ENCODE data around the gene AP2A2.

Gene AP2A2

DNA sequence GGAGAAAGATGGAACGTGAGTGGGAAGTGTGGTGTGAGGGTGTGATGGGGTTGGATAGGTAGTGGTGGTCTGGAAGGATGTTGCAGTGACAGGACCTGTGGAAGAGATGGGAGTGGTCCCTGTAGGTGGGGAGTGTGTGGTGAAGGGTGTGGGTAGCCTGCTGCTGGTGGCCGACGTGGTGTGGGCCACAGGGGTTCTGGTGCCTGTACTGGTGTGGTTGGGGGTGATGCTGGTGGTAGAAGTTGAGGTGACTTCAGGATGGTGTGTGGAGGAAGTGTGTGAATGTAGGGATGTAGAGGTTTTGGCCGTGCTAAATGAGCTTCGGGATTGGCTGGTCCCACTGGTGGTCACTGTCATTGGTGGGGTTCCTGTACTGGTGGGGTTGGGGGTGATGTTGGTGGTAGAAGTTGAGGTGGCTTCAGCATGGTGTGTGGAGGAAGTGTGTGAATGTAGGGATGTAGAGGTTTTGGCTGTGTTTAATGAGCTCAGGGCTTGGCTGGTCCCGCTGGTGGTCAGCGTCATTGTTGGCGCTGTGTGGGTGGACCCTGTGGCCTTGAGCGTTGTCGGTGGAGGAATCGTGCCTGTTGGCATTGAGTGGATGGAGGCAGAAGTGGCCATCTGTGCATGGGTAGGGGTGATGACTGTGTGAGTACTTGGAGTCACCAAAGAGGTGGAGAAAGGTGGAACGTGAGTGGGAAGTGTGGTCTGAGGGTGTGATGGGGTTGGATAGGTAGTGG is 91.8 kb downstream of the AP2A2 start:
- DNase-seq, result no peak

DNA sequence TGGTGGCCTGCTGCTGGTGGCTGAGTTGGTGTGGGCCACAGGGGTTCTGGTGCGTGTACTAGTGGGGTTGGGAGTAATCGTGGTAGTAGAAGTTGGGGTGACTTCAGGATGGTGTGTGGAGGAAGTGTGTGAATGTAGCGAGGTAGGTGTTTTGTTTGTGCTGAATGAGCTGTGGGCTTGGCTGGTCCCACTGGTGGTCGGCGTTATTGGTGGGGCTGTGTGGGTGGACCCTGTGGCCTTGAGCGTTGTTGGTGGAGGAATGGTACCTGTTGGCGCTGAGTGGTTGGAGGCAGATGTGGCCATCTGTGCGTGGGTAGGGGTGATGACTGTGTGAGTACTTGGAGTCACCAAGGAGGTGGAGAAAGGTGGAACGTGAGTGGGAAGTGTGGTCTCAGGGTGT is 92.4 kb downstream of the AP2A2 start:
- DNase-seq, result no peak

DNA sequence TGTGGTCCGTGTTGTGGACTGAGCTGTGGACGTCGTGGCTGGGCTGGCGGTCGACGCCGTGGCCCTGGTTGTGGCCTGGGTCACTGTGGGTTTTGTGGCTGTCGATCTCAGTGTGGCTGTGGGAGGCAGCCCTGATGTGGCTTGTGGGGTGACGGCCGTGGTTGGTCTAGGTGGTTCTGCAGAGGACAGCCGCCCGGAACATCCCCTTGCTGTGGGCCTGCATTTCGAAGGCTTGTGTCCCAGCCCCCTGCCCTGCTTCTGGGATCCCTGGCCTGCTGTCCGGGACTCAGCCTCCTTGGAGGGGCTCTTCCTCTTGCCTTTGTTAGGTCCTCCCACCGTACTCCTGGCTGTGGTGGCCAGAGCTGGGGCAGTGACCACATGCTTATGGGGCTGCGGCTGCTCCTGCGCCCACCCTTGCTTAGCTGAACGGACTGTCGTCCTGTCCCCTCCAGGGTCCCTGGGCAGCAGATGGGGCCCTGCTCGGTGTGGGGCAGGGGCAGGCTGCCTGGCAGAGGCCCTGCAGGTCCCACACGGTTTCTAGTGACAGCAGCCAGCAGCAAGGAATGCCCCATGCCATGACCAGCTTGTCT is 93.7 kb downstream of the AP2A2 start:
- DNase-seq, result no peak

DNA sequence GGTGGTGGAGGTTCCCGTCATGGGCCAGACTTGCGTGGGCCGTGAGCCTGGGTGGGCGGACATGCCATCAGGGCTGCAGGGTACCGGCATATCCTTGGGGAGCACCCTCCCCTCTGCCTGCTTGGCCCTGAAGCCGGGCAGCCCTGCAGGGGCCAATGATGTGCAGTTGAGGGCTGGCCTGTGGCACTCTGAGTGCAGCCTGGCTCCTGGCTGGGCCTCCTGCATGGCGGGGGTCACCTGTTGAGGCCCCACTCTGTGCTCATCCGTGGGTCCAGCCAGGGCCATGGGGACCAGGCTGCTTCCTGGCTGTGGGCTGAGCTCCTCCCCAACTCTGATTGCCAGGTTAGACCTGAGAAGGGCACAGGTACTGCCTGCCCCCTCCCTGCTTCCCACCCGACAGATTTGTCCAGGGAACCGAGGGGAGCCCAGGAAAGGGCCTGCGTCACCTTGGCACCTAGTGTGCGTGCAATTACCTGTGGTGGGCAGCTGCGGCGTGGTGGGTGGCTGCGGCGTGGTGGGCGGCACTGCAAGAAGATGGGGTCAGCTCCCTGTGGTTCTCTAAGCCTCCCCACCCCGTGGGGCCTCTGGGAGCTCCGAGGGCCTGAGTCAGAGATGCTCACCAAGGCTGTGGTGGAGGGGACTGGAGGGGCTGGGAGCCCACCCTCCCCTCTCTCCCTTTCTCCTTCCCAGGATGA is 94.7 kb downstream of the AP2A2 start:
- DNase-seq, result no peak

DNA sequence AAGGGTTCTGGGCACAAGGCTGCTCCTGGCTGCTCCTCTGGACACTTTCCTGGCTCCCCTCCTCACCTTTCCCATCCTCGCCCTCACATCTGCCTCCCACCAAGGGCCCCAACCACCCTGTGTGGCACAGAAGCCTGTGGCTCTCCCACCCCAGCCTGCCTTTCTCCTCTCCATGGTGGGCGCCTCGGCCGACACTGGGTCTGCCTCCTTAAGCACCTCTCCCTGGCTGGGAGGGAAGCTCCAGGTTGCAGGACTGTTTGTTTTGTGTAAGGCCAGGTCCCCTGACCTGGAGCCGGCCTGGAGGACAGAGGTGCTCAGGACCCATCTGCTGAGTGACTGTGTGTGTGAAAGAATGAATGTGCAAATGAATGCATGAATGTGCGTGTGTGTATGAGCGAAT is 96.7 kb downstream of the AP2A2 start:
- no peak for DNase-seq

DNA sequence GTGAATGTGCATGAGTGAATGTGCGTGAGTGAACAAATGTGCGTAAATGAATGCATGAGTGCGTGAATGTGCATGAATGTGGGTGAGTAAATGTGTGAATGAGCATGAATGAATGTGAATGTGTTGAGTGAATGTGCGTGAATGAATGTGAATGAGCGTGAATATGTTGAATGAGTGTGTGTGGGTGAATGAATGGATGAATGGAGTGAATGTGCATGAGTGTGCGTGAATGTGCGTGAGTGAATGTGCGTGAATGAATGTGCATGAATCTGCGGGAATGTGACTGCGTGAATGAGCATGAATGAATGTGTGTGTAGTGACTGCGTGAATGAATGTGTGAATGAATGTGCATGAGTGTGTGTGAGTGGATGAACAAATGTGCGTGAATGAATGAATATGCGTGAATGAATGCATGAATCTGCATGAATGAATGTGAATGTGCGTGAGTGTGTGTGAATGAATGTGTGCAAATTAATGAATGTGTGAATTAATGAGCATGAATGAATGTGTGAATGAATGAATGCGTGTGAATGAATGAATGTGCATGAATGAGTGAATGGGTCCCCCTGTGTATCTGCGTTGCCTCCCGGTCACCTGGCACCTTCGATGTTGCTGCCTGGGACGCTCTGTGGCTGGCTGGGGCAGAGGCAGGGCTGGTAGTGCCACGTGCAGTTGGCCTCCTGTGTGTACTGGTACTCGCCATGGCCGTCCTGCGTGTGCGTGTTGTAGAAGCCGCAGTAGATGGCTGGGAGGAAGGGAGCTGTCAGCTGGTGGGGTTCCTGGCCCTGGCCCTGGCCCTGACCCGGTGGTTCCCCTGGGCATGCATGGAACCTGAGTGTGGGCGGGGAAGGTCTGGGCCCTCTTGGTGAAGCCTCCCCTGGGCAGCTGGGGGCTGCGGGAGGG is 97.5 kb downstream of the AP2A2 start:
- DNase-seq, result no peak

DNA sequence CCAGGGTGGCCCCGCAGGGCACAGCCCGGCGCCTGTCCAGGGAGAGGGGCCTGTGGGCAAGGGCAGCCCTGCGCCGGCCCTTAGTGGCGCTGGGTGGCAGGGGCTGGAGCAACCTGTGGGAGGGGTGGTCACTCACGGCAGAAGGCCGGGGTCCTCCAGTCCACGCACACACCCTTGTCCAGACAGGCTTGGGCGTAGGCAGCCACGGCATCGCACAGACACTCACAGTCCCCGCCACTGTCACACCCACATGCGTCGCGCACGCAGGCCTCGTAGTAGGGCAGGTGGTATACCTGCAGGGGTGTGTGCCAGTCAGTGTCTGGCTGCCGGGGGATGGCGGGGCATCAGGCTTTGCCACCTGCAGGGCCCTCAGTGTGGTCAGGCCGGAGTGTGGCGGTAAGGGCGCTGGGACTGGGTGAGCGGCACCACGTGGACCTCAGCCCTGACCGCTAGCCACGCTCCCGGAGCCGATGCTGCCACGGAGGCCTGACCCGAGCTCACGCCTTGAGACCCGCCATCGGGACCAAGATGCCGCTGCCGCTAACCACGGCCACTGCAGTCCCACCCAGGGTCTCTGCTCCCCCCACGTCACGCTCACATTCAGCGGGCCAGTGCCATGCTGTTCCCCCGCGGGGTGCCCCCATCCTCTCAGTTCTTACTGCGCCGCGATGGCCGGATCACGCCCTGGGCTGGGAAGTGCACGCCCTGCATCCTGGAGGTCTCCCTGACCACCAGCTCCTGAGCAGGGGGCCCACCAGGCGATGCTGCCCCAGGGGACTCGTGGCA is 98.3 kb downstream of the AP2A2 start:
- no peak for DNase-seq

DNA sequence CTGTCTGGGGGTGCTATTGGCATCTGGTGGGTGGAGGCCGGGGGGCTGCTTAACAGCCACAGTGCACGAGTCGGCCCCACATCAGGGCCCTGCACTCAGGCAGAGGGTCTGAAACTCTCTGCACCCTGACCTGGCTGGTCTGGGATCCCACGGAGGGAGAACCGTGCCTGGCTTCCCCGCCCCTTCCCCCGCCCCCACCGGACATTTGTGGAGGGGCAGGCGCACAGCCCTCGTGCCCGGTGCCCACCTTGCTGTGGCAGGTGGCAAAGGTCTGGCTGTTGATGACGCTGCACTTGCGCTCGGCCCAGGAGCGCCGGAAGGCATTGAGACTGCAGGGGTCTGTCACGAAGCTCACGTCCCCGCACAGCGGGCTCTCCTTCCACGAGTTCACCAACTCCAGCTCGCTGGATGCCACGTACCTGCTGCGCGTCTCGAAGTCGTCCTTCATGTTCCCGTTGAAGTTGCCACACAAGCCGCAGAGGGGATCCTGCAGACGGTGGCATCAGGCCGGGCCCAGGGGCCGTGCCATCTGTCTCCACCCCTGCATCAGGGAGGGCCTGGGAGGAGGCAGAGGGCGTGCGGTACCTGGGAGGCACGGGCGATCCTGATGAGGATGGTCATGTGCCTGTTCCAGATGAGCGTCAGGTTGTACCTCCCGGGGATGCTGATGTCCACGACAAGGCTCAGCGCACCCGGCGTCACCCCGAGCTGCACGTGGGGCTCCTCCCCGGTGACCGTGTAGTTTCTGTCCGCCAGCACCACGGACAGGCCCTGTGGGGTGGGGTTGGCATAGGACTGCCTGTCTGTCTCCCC is 99.1 kb downstream of the AP2A2 start:
- no peak for DNase-seq

DNA sequence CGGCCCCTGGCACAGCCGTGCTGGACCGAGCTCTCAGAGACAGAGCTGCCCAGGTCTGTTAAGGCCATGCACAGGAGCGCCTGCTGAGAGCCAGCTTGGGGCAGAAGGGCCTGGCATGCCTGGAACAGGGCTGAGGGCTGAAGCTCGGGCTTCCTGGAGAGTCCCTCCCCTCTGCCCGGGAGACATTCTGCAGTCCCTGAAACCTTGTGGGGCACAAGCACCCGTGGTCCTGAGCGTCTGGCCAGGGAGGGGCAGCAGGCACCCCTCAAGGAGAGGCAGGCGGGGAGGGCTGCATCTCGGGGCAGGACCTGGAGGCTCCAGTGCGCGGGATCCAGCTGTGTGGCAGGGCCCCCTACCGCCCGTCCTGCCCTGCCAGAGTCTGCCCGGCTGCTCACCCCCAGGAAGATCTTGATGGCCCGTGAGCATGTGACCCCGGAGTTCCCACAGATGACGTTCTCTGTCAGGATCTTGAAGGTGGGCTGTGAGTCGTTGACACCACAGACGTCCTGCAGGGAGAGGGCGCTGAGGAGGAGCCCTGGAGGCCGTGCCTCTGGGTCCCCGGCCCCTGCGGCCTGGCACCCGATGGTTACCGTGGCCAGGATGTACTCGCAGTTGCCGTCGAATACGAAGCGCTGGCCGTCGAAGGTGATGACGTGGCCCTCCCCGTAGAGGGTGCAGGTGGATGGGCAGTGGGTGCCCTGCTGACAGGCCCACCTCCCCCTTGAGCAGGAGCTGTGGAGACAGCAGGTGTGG is 99.9 kb downstream of the AP2A2 start:
- no peak for DNase-seq

DNA sequence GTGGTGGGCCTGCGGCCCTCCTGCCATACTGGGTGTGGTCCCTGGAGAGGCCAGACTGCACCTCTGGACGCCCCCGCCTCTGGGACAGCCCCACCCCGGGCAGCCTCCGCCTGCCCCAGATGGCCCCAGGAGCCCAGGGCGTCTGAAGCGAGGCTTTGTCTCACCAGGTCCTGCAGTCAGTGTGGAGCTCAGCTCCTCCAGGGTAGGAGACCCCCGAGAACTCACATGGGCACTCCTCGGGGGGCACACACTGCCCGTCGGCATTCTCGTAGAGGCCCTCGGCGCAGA is 100.4 kb downstream of the AP2A2 start:
- no peak for DNase-seq

DNA sequence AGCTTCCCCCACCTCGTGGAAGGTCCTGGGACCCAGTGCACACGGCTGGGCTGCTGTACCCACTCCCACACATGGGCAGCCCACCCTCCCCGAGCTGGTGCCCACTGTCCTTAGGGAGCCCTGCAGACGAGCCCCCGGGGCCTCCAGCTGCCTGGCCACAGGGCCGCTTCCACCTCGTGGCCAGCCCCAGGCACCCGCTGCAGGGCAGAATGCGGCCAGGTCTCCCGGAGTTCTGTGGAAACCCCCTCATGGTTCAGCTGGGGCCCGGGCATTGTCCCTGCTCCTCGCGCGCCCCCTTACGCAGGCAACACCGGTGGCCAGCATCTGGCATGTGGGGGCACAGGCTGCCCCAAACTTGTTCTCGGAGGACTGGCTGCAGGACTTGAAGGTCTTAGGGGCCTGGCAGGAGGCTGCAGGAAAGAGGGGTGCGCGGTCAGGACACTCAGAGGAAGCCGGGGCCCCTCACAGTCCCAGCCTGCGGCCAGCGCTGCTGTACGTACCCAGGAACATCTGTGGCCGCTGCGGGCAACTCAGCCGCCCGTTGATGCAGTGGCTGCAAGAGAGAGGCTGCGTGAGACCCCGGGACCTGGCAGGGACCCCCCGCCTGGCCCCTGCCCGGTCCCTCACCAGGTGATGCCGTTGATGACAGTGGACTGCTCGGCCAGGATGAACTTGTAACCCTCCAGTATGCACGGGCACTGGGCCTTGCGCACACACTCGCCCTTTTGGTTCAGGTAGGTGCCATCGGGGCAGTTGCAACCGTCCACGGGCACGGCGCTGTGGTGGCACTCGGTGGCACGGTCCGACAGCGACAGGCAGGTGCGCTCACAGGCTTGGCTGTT is 101.2 kb downstream of the AP2A2 start:
- no peak for DNase-seq

DNA sequence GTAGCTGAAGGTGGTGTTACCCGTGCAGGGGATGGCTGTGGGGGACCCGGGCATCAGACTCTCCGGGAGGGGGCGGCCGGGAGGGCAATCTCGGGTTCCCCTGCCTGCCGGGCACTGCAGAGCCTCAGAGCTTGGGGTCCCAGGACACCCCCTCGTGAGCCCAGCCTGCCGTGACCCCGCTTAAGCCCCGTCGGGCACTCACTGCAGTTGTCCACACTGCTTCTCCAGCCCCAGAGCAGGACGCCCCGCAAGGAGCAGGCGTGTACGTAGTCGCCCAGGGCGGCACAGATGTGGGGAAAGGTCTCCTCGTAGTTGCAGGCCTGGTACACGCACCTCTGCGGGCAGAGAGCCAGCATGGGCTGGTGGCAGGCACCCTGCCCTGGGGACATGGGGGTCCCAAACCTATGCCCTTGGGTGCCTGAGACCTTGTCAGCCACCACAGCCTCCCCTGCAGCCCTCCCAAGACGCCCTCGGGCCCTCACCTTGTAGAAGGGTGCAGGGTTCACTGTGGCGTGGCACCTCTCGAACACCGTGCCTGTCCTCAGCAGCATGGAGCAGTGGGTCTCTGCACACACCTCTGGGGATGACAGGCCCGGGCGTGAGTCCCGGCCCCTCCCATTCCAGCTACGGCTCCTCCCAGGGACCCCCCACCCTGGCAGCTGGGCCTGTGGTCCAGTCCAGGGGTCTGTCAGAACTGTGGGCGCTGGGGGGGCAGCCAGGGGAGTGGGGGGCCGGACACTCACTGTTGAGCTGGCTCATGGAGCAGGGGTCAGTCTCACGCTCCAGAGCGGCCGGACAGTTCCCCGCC is 102.0 kb downstream of the AP2A2 start:
- no peak for DNase-seq

DNA sequence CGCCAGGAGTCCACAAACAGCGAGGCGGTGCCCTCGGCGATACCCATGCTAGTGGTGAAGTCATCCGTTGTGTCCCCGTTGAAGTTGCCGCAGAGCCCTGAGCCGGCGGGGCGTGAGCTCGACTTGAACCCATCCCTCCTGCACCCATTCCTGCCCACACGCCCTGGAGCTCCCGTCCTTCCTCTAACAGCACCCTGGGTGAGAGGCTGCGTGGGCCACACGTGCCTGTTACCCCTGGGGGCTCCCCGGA is 102.5 kb downstream of the AP2A2 start:
- DNase-seq, result no peak

DNA sequence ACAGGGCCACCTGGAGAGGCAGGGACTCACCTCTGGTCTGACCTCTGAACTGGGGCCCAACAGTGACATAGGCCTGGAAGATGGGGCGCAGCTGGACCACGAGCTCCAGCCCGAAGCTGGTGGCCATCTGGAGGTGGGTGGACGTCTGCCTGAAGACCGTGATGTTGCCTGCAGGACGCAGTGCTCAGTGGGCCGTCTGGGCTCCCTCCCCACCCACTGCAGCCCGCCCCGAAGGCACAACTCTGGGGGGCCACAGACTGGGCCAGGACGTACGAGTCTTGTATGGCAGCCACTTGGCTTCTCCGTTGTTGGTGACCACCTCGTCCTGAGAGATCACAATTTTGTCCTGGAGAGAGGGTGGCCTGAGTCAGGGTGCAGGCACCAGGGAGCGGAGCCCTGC is 102.9 kb downstream of the AP2A2 start:
- no peak for DNase-seq

DNA sequence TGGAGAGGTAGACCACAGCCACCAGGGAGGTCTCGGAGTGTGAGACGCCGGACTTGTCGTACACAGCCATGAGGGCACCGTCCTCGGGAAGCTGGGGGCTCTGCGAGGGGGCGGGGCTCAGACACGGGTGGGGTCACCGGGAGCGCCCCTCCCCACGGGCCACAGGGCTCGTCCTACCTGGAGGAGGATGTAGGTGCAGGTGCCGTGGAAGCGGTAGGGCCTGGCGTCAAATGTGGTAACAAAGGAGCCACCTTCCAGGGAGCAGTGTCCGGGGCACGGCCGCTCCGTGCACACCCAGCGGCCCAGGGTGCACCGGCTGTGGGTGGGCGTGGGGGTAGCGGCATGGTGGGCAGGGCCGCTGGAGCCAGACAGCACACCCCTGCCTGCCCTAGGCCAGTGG is 103.4 kb downstream of the AP2A2 start:
- DNase-seq, result no peak

DNA sequence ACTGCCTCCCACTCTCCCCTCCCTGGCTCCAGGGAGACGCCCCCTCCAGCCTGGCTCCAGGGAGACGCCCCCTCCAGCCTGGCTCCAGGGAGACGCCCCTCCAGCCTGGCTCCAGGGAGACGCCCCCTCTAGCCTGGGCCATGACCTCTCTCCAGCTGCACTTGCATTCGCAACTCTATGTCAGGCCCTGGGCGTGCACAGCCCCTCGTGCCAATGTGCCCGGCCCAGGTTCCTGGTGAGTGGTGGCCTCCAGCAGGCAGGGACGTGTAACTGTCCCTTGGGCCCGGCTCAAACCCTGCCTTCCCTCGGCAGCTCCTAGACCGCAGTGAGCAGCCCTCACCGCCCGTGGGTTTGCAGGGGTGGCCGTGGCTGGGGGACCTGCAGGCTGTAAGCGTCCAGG is 104.0 kb downstream of the AP2A2 start:
- DNase-seq, result no peak

DNA sequence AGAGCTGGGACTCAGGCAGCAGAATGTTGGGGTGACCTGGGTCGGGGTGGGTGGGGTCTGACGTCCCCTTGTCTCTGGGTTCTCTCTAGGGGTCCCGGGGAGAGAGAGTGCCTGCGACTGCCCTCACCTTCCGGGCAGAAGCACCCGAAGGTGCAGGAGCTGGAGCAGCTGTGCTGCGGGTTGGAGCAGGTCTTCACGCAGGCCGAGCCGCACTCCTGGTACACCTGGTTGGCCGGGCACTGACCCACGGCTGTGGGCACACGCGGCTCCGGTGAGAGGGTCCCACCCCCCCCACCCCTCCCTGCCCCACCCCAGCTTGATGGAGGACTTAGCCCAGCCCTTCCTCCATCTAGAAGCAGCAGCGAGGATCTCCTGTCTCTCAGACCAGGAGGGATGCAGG is 104.4 kb downstream of the AP2A2 start:
- no peak for DNase-seq

DNA sequence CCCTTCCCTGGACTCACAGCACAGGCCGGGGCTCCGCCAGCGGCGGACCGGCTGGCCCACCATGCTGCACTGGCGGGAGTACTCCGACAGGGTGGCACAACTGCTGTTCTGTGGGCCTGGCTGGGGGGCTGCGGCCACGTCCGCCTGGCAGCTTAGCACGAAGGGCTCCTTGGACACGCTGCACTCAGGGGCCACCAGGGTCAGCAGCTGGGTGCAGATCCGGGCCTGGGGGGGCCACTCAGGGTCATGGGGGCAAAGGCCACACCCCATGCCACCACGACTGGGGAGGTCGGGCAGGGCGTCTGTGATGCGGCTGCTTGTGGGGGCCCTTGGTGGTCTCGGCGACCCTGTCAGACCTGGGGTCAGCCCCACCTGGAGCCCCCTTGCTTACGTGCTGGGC is 104.9 kb downstream of the AP2A2 start:
- no peak for DNase-seq

DNA sequence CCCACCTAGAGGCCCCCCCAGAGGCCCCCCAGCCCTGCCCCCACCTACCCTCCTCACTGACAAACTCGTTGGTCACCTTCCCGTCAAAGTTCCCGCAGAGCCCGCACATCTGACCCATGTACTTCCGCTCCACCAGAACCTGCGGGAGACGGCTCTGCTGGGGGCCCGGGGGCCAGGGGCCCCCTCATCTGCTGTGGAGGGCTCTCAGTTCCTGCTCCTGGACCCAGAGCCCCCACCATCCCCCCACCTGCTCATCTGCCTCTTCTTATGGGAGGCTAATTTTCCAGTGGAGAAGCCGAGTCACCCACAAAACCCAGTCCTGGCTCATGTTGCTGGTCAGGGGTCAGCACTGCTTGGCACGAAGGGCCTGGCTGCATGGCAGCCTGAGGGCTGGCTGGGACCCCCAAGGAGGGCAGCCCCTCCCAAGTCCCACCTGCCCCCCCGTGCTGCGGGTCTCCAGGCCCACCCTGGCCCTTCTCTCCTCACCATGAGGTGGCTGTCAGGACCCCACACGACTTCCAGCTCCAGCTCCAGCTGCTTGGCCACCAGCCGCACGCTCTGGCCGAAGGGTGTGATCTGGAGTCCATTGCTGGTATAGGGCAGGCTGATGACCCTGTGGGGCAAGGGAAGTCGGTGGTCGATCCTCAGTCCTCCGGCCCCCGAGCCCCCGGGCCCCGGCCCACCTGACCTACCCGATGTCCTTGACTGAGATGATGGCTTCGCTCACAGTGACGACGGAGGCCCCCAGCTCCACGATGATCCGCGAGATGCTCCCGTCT is 105.6 kb downstream of the AP2A2 start:
- DNase-seq, result no peak
